GM12878 (cell line): ENCODE data around the gene TAF4. TPM values are rescaled to one million over a fixed set of nuclear protein-coding genes. Genes with fewer than 3 reads are reported as not detected.

Experiments
- CHD1 ChIP-seq: IDR thresholded peaks from 2 replicates; pipeline ENCODE4 v1.6.1; 2012; ENCODE audit warnings: low read depth, low read length, improper control_type of control experiment
- E2F8 ChIP-seq: fragments of 450-650 bp; IDR thresholded peaks from 2 replicates; pipeline ENCODE4 v1.6.1; 2018; ENCODE audit warnings: mild to moderate bottlenecking, low read depth, moderate library complexity; ENCODE audit not compliant: partially characterized antibody
- ETV6 ChIP-seq, 2 experiments: fragments of 450-650 bp in 1 of 2; IDR thresholded peaks in 1 of 2; conservative IDR thresholded peaks in 1 of 2; 2 replicates each; pipeline ENCODE4 v1.6.1; 2014; ENCODE audit warnings: antibody characterized with exemption in 1 of 2, borderline replicate concordance in 1 of 2, low read depth in 1 of 2, mild to moderate bottlenecking in 1 of 2, moderate library complexity in 1 of 2
- HCFC1 ChIP-seq: fragments of 150-350 bp; IDR thresholded peaks from 2 replicates; pipeline ENCODE4 v1.6.1; 2014; ENCODE audit warnings: low read length
- HDAC2 ChIP-seq: fragments of 200-600 bp; sonication (generic); IDR thresholded peaks from 2 replicates; pipeline ENCODE4 v1.6.1; 2017
- HSF1 ChIP-seq: fragments of 150-350 bp; IDR thresholded peaks from 2 replicates; pipeline ENCODE4 v1.6.1; 2014; ENCODE audit warnings: mild to moderate bottlenecking, low read depth, low read length
- JUND ChIP-seq: IDR thresholded peaks from 2 replicates; pipeline ENCODE4 v1.6.1; 2012; ENCODE audit warnings: low read depth, mild to moderate bottlenecking, low read length, improper control_type of control experiment, moderate library complexity
- LARP7 ChIP-seq: fragments of 450-650 bp; IDR thresholded peaks from 2 replicates; pipeline ENCODE4 v1.6.1; 2017; ENCODE audit warnings: mild to moderate bottlenecking
- MYB ChIP-seq: fragments of 150-350 bp; IDR thresholded peaks from 2 replicates; pipeline ENCODE4 v1.6.1; 2014; ENCODE audit warnings: mild to moderate bottlenecking, low read depth, low read length, borderline replicate concordance
- RB1 ChIP-seq: fragments of 450-650 bp; formaldehyde crosslinking; IDR thresholded peaks from 2 replicates; pipeline ENCODE4 v1.6.1; 2017; ENCODE audit warnings: mild to moderate bottlenecking, borderline replicate concordance
- SIX5 ChIP-seq: IDR thresholded peaks from 2 replicates; pipeline ENCODE4 v1.6.1; 2011; ENCODE audit warnings: mild to moderate bottlenecking, low read depth, low read length, moderate library complexity; ENCODE audit not compliant: severe bottlenecking
- SMAD5 ChIP-seq: IDR thresholded peaks from 2 replicates; pipeline ENCODE4 v1.6.1; 2016; ENCODE audit warnings: antibody characterized with exemption, low read depth
- ZSCAN29 ChIP-seq: fragments of 450-650 bp; IDR thresholded peaks from 2 replicates; pipeline ENCODE4 v1.6.1; 2017; ENCODE audit warnings: mild to moderate bottlenecking, moderate library complexity
- polyA plus RNA-seq, 11 experiments: library from polyadenylated mRNA; depleted of rRNA in 4 of 11; unstranded in 6 of 11; stranded (reverse) in 5 of 11; fragments of >200 nt; fragmentation: Nextera tagmentation in 4 of 11; fragmentation: Illumina TruSeq in 1 of 11; extraction: Ambion mirVana in 4 of 11; extraction: Trizol in 1 of 11; gene quantifications; 1 replicate in 1 of 11; 2 replicates in 10 of 11; pipeline versions ENCODE4 v1.2.1 to v1.2.3, GENCODE V29; 2011 to 2016; ENCODE audit warnings: inconsistent platforms in 2 of 11, missing spikeins in 2 of 11, low read depth in 1 of 11
- total RNA-seq, 4 experiments: library from RNA; depleted of rRNA in 3 of 4; stranded (reverse); fragments of >200 nt in 3 of 4; fragmentation: Illumina TruSeq in 1 of 4; extraction: Trizol in 1 of 4; gene quantifications; 2 replicates each; pipeline versions ENCODE4 v1.2.1 to v1.2.3, GENCODE V29; 2013 to 2021

Gene TAF4
- total and polyA plus RNA-seq, 10 of the 15 experiments (the other 5 are each of a cell fraction or from before 2014, with no cell fraction given): 0.39 to 16.9 (median 3.4) TPM

GRCh38 chr20:62008643-62009183, 57.0 kb downstream of the TAF4 start (continued):
- TF ChIP-seq E2F8: no peak
- no peak for TF ChIP-seq HDAC2
- TF ChIP-seq ETV6 (conservative IDR thresholded peaks at IDR 0.05 in 1 of 2, IDR thresholded peaks at IDR 0.05 in 1 of 2; ENCODE audit: borderline replicate concordance in 1 of 2, low read depth in 1 of 2): no peak
- no peak for TF ChIP-seq LARP7
- TF ChIP-seq MYB: no peak
- TF ChIP-seq CHD1: no peak
- no peak for TF ChIP-seq HCFC1
- TF ChIP-seq SIX5: no peak
- TF ChIP-seq ZSCAN29: no peak
- TF ChIP-seq RB1: no peak
- TF ChIP-seq SMAD5: no peak
- TF ChIP-seq JUND: no peak
- no peak for TF ChIP-seq HSF1
